Liver (tissue), 3 donors: Measurements from ENCODE around the gene MYO9A.

ENCODE experiments used
- ATF3 ChIP-seq: IDR thresholded peaks from 2 replicates; pipeline ENCODE4 v1.6.1; 2016; ENCODE audit warnings: antibody characterized with exemption
- CTCF ChIP-seq: fragments of 150-350 bp; IDR thresholded peaks from 2 replicates; pipeline ENCODE4 v1.5.1; 2017; ENCODE audit warnings: improper control_type of control experiment, low read depth, low read length; ENCODE audit not compliant: missing input control
- MAX ChIP-seq: IDR thresholded peaks from 2 replicates; pipeline ENCODE4 v1.6.1; 2016; ENCODE audit warnings: antibody characterized with exemption
- REST ChIP-seq: IDR thresholded peaks from 2 replicates; pipeline ENCODE4 v1.6.1; 2016; ENCODE audit warnings: antibody characterized with exemption, mild to moderate bottlenecking
- YY1 ChIP-seq: IDR thresholded peaks from 2 replicates; pipeline ENCODE4 v1.6.1; 2016; ENCODE audit warnings: antibody characterized with exemption, mild to moderate bottlenecking
- donor health status: healthy.
- donor health status: healthy.

GRCh38 chr15:71999807-72000206, 118.1 kb downstream of the MYO9A start:
- TF ChIP-seq CTCF (no peak), MAX (no peak), ATF3 (no peak), YY1 (no peak), REST (no peak)
